CD14-positive monocyte (primary cell): ENCODE data around the gene OR2T12. TPM values are rescaled to one million over a fixed set of nuclear protein-coding genes. Genes with fewer than 3 reads are reported as not detected.

ENCODE experiments used
- DNase-seq, 3 donors: peaks; one replicate each; pipeline ENCODE4 v3.0.0-alpha.2; 2011 to 2022
- H2AFZ ChIP-seq: 2 replicates; pipeline ENCODE4 v1.6.0; 2012; ENCODE audit warnings: mild to moderate bottlenecking, low read depth, low read length, inconsistent platforms; ENCODE audit not compliant: insufficient read depth, poor library complexity, severe bottlenecking
- H3K27ac ChIP-seq, 2 donors: 1 replicate in 1 of 2; 2 replicates in 1 of 2; pipeline ENCODE4 v1.5.1; 2012 to 2013; ENCODE audit warnings: low read length in 2 of 2, control low read depth in 1 of 2, inconsistent platforms in 1 of 2, low read depth in 1 of 2, mild to moderate bottlenecking in 1 of 2
- H3K27me3 ChIP-seq, 2 donors: one replicate each; pipeline versions ENCODE4 v1.6.0 to v1.6.1; 2011 to 2013; ENCODE audit warnings: low read length in 2 of 2; ENCODE audit not compliant: control insufficient read depth in 2 of 2, insufficient read depth in 2 of 2
- H3K36me3 ChIP-seq, 2 donors: replicated peaks in 1 of 2; 1 replicate in 1 of 2; 2 replicates in 1 of 2; pipeline versions ENCODE4 v1.5.1 to v1.6.1; 2012 to 2013; ENCODE audit warnings: low read length in 2 of 2, control low read depth in 1 of 2, inconsistent platforms in 1 of 2, mild to moderate bottlenecking in 1 of 2; ENCODE audit not compliant: insufficient read depth in 2 of 2, control insufficient read depth in 1 of 2
- H3K4me1 ChIP-seq, 2 donors: 1 replicate in 1 of 2; 2 replicates in 1 of 2; pipeline versions ENCODE4 v1.5.1 to v1.6.1; 2012 to 2013; ENCODE audit warnings: low read length in 2 of 2, control low read depth in 1 of 2, inconsistent platforms in 1 of 2, mild to moderate bottlenecking in 1 of 2, moderate library complexity in 1 of 2; ENCODE audit not compliant: insufficient read depth in 2 of 2, control insufficient read depth in 1 of 2
- H3K4me2 ChIP-seq: replicated peaks from 2 replicates; pipeline ENCODE3; 2012; ENCODE audit warnings: low read length, moderate library complexity, mild to moderate bottlenecking; ENCODE audit not compliant: poor library complexity, severe bottlenecking; ENCODE audit errors: extremely low read depth
- H3K4me3 ChIP-seq, 3 experiments: fragments of 200-600 bp in 1 of 3; sonication (generic) in 1 of 3; replicated peaks in 1 of 3; 1 replicate in 2 of 3; 2 replicates in 1 of 3; pipeline ENCODE4 v1.5.1; 2011 to 2013; ENCODE audit warnings: low read length in 3 of 3, mild to moderate bottlenecking in 3 of 3, control low read depth in 2 of 3, low read depth in 2 of 3, inconsistent platforms in 1 of 3, moderate library complexity in 1 of 3
- H3K79me2 ChIP-seq: 2 replicates; pipeline ENCODE4 v1.6.0; 2012; ENCODE audit warnings: mild to moderate bottlenecking, control low read depth, inconsistent platforms, low read length, moderate library complexity; ENCODE audit not compliant: insufficient read depth
- H3K9ac ChIP-seq: 2 replicates; pipeline ENCODE4 v1.6.0; 2017; ENCODE audit warnings: low read length, mild to moderate bottlenecking; ENCODE audit not compliant: insufficient read depth, poor library complexity, severe bottlenecking
- H3K9me3 ChIP-seq, 2 donors: replicated peaks in 1 of 2; 1 replicate in 1 of 2; 2 replicates in 1 of 2; pipeline versions ENCODE4 v1.5.1 to v1.6.1; 2012 to 2013; ENCODE audit warnings: low read length in 2 of 2, control low read depth in 1 of 2; ENCODE audit not compliant: control insufficient read depth in 1 of 2, insufficient read depth in 1 of 2
- H4K20me1 ChIP-seq: 2 replicates; pipeline ENCODE4 v1.6.0; 2012; ENCODE audit warnings: mild to moderate bottlenecking, low read length, control low read depth, moderate library complexity; ENCODE audit not compliant: insufficient read depth
- H3K27ac Mint-ChIP-seq, 7 donors: one replicate each; pipeline ENCODE4 v1.8.0; 2020; ENCODE audit warnings: mild to moderate bottlenecking in 7 of 7, mixed read lengths in 7 of 7, moderate library complexity in 6 of 7, inconsistent platforms in 2 of 7
- H3K27me3 Mint-ChIP-seq, 3 donors: one replicate each; pipeline ENCODE4 v1.8.0; 2021 to 2022; ENCODE audit warnings: low read depth in 3 of 3, mild to moderate bottlenecking in 3 of 3, mixed read lengths in 3 of 3, moderate library complexity in 3 of 3, inconsistent platforms in 1 of 3
- H3K36me3 Mint-ChIP-seq, 2 donors: one replicate each; pipeline ENCODE4 v1.8.0; 2020; ENCODE audit warnings: mixed read lengths in 2 of 2, inconsistent platforms in 1 of 2, mild to moderate bottlenecking in 1 of 2
- H3K4me1 Mint-ChIP-seq: one replicate; pipeline ENCODE4 v1.8.0; 2020; ENCODE audit warnings: mild to moderate bottlenecking, mixed read lengths
- H3K4me3 Mint-ChIP-seq, 2 donors: one replicate each; pipeline ENCODE4 v1.8.0; 2020; ENCODE audit warnings: mild to moderate bottlenecking in 2 of 2, mixed read lengths in 2 of 2, moderate library complexity in 1 of 2
- H3K9me3 Mint-ChIP-seq, 7 donors: one replicate each; pipeline ENCODE4 v1.8.0; 2020 to 2022; ENCODE audit warnings: mixed read lengths in 7 of 7, mild to moderate bottlenecking in 6 of 7, moderate library complexity in 6 of 7, inconsistent platforms in 2 of 7
- WGBS: methylation state at CpG from one replicate; pipeline ENCODE4 v1.1.5; 2013; ENCODE audit warnings: missing lambda C conversion rate; ENCODE audit not compliant: insufficient coverage; 5-methylcytosine and 5-hydroxymethylcytosine counted together
- intact Hi-C, 2 donors: fragments of 100-400 bp; cut with micrococcal nuclease; formaldehyde crosslinking; loops; one replicate each; pipeline versions ENCODE4 v1.15.0 to v1.15.1; 2023
- polyA minus RNA-seq: library from RNA; depleted of rRNA, polyadenylated mRNA; stranded (reverse); fragments of >200 nt; gene quantifications from 2 replicates; pipeline ENCODE4 v1.2.3, GENCODE V29; 2012
- polyA plus RNA-seq, 3 donors: library from polyadenylated mRNA; depleted of rRNA in 1 of 3; unstranded in 2 of 3; stranded (reverse) in 1 of 3; fragments of 300-500 nt in 2 of 3; fragments of >200 nt in 1 of 3; fragmentation: Illumina TruSeq in 2 of 3; gene quantifications; 1 replicate in 2 of 3; 2 replicates in 1 of 3; pipeline ENCODE4 v1.2.3, GENCODE V29; 2012 to 2021
- total RNA-seq, 12 experiments: library from RNA in 1 of 12; stranded (reverse) in 1 of 12; fragments of 120-200 nt in 1 of 12; gene quantifications; one replicate each; pipeline ENCODE4 v1.2.4 and lab custom pipeline; 2013 to 2026; ENCODE audit warnings: mixed read lengths in 6 of 12, inconsistent platforms in 1 of 12
- TF ChIP-seq, protein P1 (sequence below): fragments of 200-600 bp; IDR thresholded peaks from one replicate; pipeline ENCODE4 v1.8.0; 2022; ENCODE audit warnings: antibody characterized with exemption, mild to moderate bottlenecking

Gene OR2T12, protein sequence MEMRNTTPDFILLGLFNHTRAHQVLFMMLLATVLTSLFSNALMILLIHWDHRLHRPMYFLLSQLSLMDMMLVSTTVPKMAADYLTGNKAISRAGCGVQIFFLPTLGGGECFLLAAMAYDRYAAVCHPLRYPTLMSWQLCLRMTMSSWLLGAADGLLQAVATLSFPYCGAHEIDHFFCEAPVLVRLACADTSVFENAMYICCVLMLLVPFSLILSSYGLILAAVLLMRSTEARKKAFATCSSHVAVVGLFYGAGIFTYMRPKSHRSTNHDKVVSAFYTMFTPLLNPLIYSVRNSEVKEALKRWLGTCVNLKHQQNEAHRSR
- total RNA-seq (2013) = not detected
- polyA plus RNA-seq (not detected), polyA minus RNA-seq (0.14 TPM in 1 of 2 replicates, not detected in the other), total RNA-seq (lab: John Stamatoyannopoulos, UW) (0 to 1.2 (median 0) reads per million in 11 experiments)

DNA sequence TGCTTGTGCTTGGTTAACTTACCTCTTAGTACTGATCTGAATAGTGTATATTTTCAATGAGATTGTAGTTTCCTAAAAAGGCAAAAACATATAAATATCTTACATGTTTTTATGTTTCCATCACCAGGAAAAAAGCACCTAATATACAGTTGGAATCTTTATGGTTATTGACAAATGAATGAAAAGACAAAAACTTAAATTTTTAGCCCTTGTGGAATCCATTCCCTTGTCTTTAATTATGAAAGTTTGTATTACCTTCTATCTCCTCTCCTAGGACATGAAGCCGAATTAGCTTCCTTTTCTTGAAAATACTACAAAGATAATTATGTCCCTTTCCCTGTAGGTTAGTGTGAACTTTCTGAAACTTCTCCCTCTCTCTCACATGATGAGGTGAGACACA lies at the start of gene OR2T12:
Gene OR2T12, minus strand, starts transcription at position 101 of the 400 bp plus-strand sequence. CDS start 7,846 bp downstream, outside the sequence.
- Histone ChIP-seq H3K36me3 (no peaks in the 10 kb centered on the region), H3K79me2 (no peaks in the 10 kb centered on the region), H2AFZ (no peak within 1 kb of the TSS), H3K27me3 (no peaks in the 10 kb centered on the region), H3K9ac (no peak within 1 kb of the TSS), H3K27ac (no peak within 1 kb of the TSS), H4K20me1 (no peaks in the 10 kb centered on the region), H3K9me3 (peaks cover 0 to 8% of the 10 kb centered on the region in 2 donors), H3K4me2 (no peak within 1 kb of the TSS), H3K4me1 (no peaks in the 10 kb centered on the region), H3K4me3 (no peak within 1 kb of the TSS)
- Mint-ChIP-seq H3K27ac (no peak within 1 kb of the TSS), H3K9me3 (peaks cover 2 to 11% (median 8%) of the 10 kb centered on the region in 7 donors), H3K4me3 (no peak within 1 kb of the TSS), H3K4me1 (no peaks in the 10 kb centered on the region), H3K27me3 (peaks cover 0 to 1% (median 0%) of the 10 kb centered on the region in 3 donors), H3K36me3 (no peaks in the 10 kb centered on the region)
- DNase-seq = no peak
- no CpG with 5 or more reads among the region's 1 CpG for WGBS
- intact Hi-C loops = no loop called here
- TF ChIP-seq, protein P1, sequence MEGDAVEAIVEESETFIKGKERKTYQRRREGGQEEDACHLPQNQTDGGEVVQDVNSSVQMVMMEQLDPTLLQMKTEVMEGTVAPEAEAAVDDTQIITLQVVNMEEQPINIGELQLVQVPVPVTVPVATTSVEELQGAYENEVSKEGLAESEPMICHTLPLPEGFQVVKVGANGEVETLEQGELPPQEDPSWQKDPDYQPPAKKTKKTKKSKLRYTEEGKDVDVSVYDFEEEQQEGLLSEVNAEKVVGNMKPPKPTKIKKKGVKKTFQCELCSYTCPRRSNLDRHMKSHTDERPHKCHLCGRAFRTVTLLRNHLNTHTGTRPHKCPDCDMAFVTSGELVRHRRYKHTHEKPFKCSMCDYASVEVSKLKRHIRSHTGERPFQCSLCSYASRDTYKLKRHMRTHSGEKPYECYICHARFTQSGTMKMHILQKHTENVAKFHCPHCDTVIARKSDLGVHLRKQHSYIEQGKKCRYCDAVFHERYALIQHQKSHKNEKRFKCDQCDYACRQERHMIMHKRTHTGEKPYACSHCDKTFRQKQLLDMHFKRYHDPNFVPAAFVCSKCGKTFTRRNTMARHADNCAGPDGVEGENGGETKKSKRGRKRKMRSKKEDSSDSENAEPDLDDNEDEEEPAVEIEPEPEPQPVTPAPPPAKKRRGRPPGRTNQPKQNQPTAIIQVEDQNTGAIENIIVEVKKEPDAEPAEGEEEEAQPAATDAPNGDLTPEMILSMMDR = no peak

DNA sequence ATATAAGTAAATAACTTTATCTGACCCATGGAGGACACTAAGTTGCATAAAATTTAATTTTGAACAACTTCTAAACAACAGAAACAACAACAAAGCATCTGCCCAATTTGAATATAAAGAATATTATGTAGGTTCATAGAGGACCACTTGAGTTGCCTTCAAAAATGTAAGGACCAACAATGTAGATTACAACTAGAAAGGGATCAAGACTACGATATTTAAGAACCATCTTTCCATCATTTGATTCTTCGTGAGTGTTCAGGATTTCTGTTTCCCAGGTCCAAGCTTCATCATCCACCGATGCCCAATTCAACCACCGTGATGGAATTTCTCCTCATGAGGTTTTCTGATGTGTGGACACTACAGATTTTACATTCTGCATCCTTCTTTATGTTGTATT lies 45.3 kb upstream of the OR2T12 start, which contains the start of gene OR14C36:
Gene OR14C36, plus strand, starts transcription at position 301 of the 400 bp plus-strand sequence. Its CDS starts 0 bp downstream, at position 301.
- Mint-ChIP-seq H3K27ac (no peak within 1 kb of the TSS), H3K36me3 (no peaks in the 10 kb centered on the region), H3K4me1 (no peaks in the 10 kb centered on the region), H3K9me3 (peaks cover 0 to 3% (median 0%) of the 10 kb centered on the region in 7 donors), H3K27me3 (peaks cover 0 to 3% (median 0%) of the 10 kb centered on the region in 3 donors), H3K4me3 (no peak within 1 kb of the TSS)
- intact Hi-C loops = no loop called here
- TF ChIP-seq, protein P1 = no peak
- H4K20me1 ChIP-seq = no peaks in the 10 kb centered on the region
- no peak within 1 kb of the TSS for H2AFZ ChIP-seq
- H3K36me3 ChIP-seq = no peaks in the 10 kb centered on the region
- H3K4me1 ChIP-seq = no peaks in the 10 kb centered on the region
- WGBS = no CpG with 5 or more reads among the region's 4 CpGs
- no peak within 1 kb of the TSS for H3K27ac ChIP-seq
- no peaks in the 10 kb centered on the region for H3K27me3 ChIP-seq
- H3K79me2 ChIP-seq = no peaks in the 10 kb centered on the region
- no peak within 1 kb of the TSS for H3K4me2 ChIP-seq
- H3K4me3 ChIP-seq = no peak within 1 kb of the TSS
- peaks cover 0 to 4% of the 10 kb centered on the region in 2 donors for H3K9me3 ChIP-seq
- no peak for DNase-seq
- H3K9ac ChIP-seq = no peak within 1 kb of the TSS
